HL-60 (cell line): ENCODE data around the gene ZNF22.

Source experiments
- DNase-seq, 2 experiments: peaks; one replicate each; pipeline ENCODE4 v3.0.0-alpha.2; 2010 to 2020; ENCODE audit warnings: low read depth in 1 of 2, low spot score in 1 of 2
- H3K27ac ChIP-seq: fragments of 250-450 bp; sonication (Bioruptor Pico); replicated peaks from 2 replicates; pipeline ENCODE4 v1.5.1; 2020; ENCODE audit warnings: mild to moderate bottlenecking, moderate library complexity
- H3K27me3 ChIP-seq: fragments of 250-450 bp; sonication (Bioruptor Pico); 2 replicates; pipeline ENCODE4 v1.5.1; 2021; ENCODE audit warnings: mild to moderate bottlenecking, moderate library complexity; ENCODE audit not compliant: insufficient read depth, poor library complexity, severe bottlenecking
- H3K4me3 ChIP-seq: replicated peaks from 2 replicates; pipeline ENCODE4 v1.5.1; 2011; ENCODE audit warnings: mild to moderate bottlenecking, control low read depth, low read length; ENCODE audit not compliant: insufficient read depth
- CTCF ChIP-seq: IDR thresholded peaks from one replicate; pipeline ENCODE4 v1.5.1; 2011; ENCODE audit warnings: low read length, control low read depth, inconsistent platforms; ENCODE audit not compliant: insufficient read depth
- GABPA ChIP-seq: IDR thresholded peaks from 2 replicates; pipeline ENCODE4 v1.6.1; 2012; ENCODE audit warnings: low read depth
- POLR2AphosphoS5 ChIP-seq: IDR thresholded peaks from 2 replicates; pipeline ENCODE4 v1.6.1; 2012; ENCODE audit warnings: low read depth
- REST ChIP-seq: IDR thresholded peaks from 2 replicates; pipeline ENCODE4 v1.6.1; 2012; ENCODE audit warnings: low read depth; ENCODE audit not compliant: insufficient replicate concordance
- SPI1 ChIP-seq: IDR thresholded peaks from 2 replicates; pipeline ENCODE4 v1.6.1; 2012; ENCODE audit warnings: low read depth, mild to moderate bottlenecking, borderline replicate concordance

Gene ZNF22

GRCh38 chr10:44995581-44995913 lies 5.2 kb upstream of the ZNF22 start:
- DNase-seq: peak in 1 of 2 experiments; percentile 42
- Histone ChIP-seq H3K27me3 (no peaks in the 10 kb centered on the region), H3K27ac (peak overlapping the region; percentile 11), H3K4me3 (no peak overlapping the region)
- TF ChIP-seq REST (no peak), SPI1 (no peak), POLR2AphosphoS5 (no peak), GABPA (no peak), CTCF (no peak)

DNA sequence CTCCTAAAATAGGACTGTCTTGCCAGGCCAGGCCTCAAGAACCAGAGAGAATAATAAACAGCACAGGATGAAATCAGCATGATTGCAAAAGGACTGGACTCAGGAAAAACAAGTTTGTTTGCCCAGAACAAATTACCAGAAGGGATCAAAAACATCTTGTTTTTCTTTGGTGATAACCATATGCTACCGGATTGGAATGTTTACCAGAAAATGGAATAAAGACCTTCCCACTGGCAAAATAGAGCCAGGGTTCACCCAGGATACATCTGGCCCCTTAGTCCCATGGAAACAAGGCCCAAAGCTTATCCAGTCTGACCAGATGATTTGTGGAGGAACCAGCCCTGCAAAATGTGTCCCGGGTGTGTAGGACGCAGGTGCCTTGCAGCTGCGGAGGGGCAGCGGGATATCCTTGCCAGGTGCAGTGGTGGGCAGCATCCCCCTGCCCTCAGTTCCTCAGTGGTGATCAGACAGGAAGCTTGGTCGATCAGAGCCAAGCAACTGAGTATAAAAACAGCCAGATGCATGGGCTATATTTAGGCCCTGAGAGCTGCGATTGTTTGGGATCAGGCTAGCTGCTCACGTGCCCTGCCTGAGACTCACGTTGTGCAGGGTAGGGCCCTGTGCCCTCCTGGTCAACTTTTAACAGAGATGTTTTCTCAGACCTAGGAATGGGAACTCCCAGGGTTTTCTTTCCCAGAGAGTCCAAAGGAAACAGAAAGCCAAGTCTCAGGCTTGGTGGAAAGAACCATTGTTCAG lies 4.6 kb upstream of the ZNF22 start:
- no peak for DNase-seq

GRCh38 chr10:44997105-44997748 lies 3.5 kb upstream of the ZNF22 start:
- no peak for DNase-seq
- no peak overlapping the region for H3K27ac ChIP-seq
- TF ChIP-seq SPI1: no peak
- no peak for TF ChIP-seq CTCF
- TF ChIP-seq REST: no peak
- H3K4me3 ChIP-seq: no peak overlapping the region
- H3K27me3 ChIP-seq: no peaks in the 10 kb centered on the region

More for the DNA sequence above, 4.6 kb upstream of the ZNF22 start:
- H3K27ac ChIP-seq: peak overlapping the region; percentile 11
- no peaks in the 10 kb centered on the region for H3K27me3 ChIP-seq
- peak; percentile 39; the same call in 1 of the 2 replicates for TF ChIP-seq POLR2AphosphoS5
- TF ChIP-seq REST: no peak
- no peak overlapping the region for H3K4me3 ChIP-seq
